ENCODE results near the gene TRPM4.
"Not testable (repeated sequence)": the region's sequence is repeated elsewhere in the genome, so short reads cannot be mapped to it uniquely, and the experiment has no call there.

DNA sequence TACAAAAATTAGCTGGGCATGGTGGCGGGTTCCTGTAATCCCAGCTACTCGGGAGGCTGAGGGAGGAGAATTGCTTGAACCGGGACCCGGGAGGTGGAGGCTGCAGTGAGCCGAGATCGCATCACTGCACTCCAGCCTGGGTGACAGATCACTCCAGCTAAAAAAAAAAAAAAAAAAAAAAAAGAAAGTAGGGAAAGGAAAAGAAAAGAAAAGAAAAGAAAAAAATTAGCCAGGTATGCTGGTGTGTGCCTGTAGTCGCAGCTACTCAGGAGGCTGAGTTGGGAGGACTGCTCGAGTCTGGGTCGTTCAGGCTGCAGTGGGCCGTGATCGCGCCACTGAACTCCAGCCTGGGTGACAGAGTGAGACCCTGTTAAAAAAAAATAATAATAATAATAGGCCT is 30.4 kb upstream of the TRPM4 start:
- TF ChIP-seq, protein P1, sequence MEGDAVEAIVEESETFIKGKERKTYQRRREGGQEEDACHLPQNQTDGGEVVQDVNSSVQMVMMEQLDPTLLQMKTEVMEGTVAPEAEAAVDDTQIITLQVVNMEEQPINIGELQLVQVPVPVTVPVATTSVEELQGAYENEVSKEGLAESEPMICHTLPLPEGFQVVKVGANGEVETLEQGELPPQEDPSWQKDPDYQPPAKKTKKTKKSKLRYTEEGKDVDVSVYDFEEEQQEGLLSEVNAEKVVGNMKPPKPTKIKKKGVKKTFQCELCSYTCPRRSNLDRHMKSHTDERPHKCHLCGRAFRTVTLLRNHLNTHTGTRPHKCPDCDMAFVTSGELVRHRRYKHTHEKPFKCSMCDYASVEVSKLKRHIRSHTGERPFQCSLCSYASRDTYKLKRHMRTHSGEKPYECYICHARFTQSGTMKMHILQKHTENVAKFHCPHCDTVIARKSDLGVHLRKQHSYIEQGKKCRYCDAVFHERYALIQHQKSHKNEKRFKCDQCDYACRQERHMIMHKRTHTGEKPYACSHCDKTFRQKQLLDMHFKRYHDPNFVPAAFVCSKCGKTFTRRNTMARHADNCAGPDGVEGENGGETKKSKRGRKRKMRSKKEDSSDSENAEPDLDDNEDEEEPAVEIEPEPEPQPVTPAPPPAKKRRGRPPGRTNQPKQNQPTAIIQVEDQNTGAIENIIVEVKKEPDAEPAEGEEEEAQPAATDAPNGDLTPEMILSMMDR (tag by site-specific recombination; IDR thresholded peaks at IDR 0.05), result not testable (repeated sequence)
- not testable (repeated sequence) for TF ChIP-seq ZNF768, ZNF423 (tag by site-specific recombination; IDR thresholded peaks at IDR 0.05)
- TF ChIP-seq, protein P2, sequence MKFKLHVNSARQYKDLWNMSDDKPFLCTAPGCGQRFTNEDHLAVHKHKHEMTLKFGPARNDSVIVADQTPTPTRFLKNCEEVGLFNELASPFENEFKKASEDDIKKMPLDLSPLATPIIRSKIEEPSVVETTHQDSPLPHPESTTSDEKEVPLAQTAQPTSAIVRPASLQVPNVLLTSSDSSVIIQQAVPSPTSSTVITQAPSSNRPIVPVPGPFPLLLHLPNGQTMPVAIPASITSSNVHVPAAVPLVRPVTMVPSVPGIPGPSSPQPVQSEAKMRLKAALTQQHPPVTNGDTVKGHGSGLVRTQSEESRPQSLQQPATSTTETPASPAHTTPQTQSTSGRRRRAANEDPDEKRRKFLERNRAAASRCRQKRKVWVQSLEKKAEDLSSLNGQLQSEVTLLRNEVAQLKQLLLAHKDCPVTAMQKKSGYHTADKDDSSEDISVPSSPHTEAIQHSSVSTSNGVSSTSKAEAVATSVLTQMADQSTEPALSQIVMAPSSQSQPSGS (tag by site-specific recombination; IDR thresholded peaks at IDR 0.05; ENCODE audit: low read depth), result not testable (repeated sequence)

Measured in HEK293 (cell line).